GM23248 (cell line): ENCODE measurements around the gene NRG3. TPM values are rescaled to one million over a fixed set of nuclear protein-coding genes. Genes with fewer than 3 reads are reported as not detected.

Experiments used
- DNase-seq: peaks from one replicate; pipeline ENCODE4 v3.0.0-alpha.2; 2015
- H2AFZ ChIP-seq: fragments of 200-600 bp; sonication (generic); 2 replicates; pipeline ENCODE4 v1.6.1; 2016; ENCODE audit warnings: antibody characterized with exemption
- H3F3A ChIP-seq: fragments of 200-600 bp; sonication (generic); 2 replicates; pipeline ENCODE4 v1.6.1; 2016; ENCODE audit warnings: mild to moderate bottlenecking, antibody characterized with exemption, mixed run types; ENCODE audit not compliant: insufficient read depth
- H3K27ac ChIP-seq: fragments of 200-600 bp; sonication (generic); 2 replicates; pipeline ENCODE4 v1.5.1; 2016; ENCODE audit warnings: mild to moderate bottlenecking
- H3K27me3 ChIP-seq: fragments of 200-600 bp; sonication (generic); replicated peaks from 2 replicates; pipeline ENCODE4 v1.6.1; 2016; ENCODE audit warnings: mild to moderate bottlenecking; ENCODE audit not compliant: insufficient read depth
- H3K36me3 ChIP-seq: fragments of 200-600 bp; sonication (generic); 2 replicates; pipeline ENCODE4 v1.6.1; 2016; ENCODE audit warnings: low read depth, mild to moderate bottlenecking
- H3K4me1 ChIP-seq: fragments of 200-600 bp; sonication (generic); 2 replicates; pipeline ENCODE4 v1.6.1; 2016; ENCODE audit warnings: mild to moderate bottlenecking; ENCODE audit not compliant: insufficient read depth
- H3K4me2 ChIP-seq: fragments of 200-600 bp; sonication (generic); one replicate; pipeline ENCODE4 v1.6.1; 2016; ENCODE audit warnings: mild to moderate bottlenecking; ENCODE audit not compliant: unreplicated experiment
- H3K4me3 ChIP-seq: fragments of 200-600 bp; sonication (generic); 2 replicates; pipeline ENCODE4 v1.5.1; 2016; ENCODE audit warnings: mild to moderate bottlenecking
- H3K79me2 ChIP-seq: fragments of 200-600 bp; sonication (generic); 2 replicates; pipeline ENCODE4 v1.6.1; 2016; ENCODE audit warnings: mild to moderate bottlenecking; ENCODE audit not compliant: insufficient read depth
- H3K9ac ChIP-seq: fragments of 200-600 bp; sonication (generic); 2 replicates; pipeline ENCODE4 v1.6.1; 2016; ENCODE audit warnings: mild to moderate bottlenecking
- H3K9me2 ChIP-seq: fragments of 200-600 bp; sonication (generic); 2 replicates; pipeline ENCODE4 v1.6.1; 2016; ENCODE audit warnings: mixed run types, mild to moderate bottlenecking, moderate library complexity; ENCODE audit not compliant: insufficient read depth
- H3K9me3 ChIP-seq: fragments of 200-600 bp; sonication (generic); one replicate; pipeline ENCODE4 v1.6.1; 2017; ENCODE audit warnings: low read depth
- H4K20me1 ChIP-seq: fragments of 200-600 bp; sonication (generic); 2 replicates; pipeline ENCODE4 v1.6.0; 2016; ENCODE audit not compliant: insufficient read depth
- EZH2 ChIP-seq: fragments of 200-600 bp; sonication (generic); IDR thresholded peaks from 2 replicates; pipeline ENCODE4 v1.6.1; 2018; ENCODE audit warnings: antibody characterized with exemption, mild to moderate bottlenecking; ENCODE audit not compliant: insufficient read depth, poor library complexity, severe bottlenecking
- EZH2phosphoT487 ChIP-seq: fragments of 200-600 bp; sonication (generic); IDR thresholded peaks from 2 replicates; pipeline ENCODE4 v1.6.1; 2018; ENCODE audit warnings: antibody characterized with exemption, moderate library complexity, mild to moderate bottlenecking, low read depth; ENCODE audit not compliant: insufficient read depth
- WGBS, 2 experiments: methylation state at CpG; one replicate each; pipeline ENCODE4 v1.1.6; 2015 to 2017; ENCODE audit warnings: low lambda C conversion rate in 2 of 2, low coverage in 1 of 2; ENCODE audit errors: missing lambda C conversion rate in 2 of 2; 5-methylcytosine and 5-hydroxymethylcytosine counted together
- in situ Hi-C: fragments of 300-500 bp; cut with MboI; formaldehyde crosslinking; loops from 2 replicates; pipeline ENCODE4 v1.15.0; 2020
- polyA plus RNA-seq: library from polyadenylated mRNA; unstranded; fragments of >200 nt; fragmentation: Nextera tagmentation; extraction: Ambion mirVana; gene quantifications from 2 replicates; pipeline ENCODE4 v1.2.1, GENCODE V29; 2016
- total RNA-seq: library from RNA; depleted of rRNA; stranded (reverse); fragments of >200 nt; shearing (Covaris generic); gene quantifications from 2 replicates; pipeline ENCODE4 v1.2.3, GENCODE V29; 2014

NRG3 gene
- total and polyA plus RNA-seq, 2 experiments from 2014 or later = not detected

- Histone ChIP-seq H3K9me2 (no peaks in the 10 kb centered on the region), H4K20me1 (no peaks in the 10 kb centered on the region), H3F3A (no peaks in the 10 kb centered on the region), H3K4me1 (no peaks in the 10 kb centered on the region), H3K9ac (no peak overlapping the region), H3K4me2 (no peak overlapping the region), H3K4me3 (no peak overlapping the region), H3K27me3 (no peaks in the 10 kb centered on the region), H3K79me2 (no peaks in the 10 kb centered on the region), H3K27ac (no peak overlapping the region), H2AFZ (no peak overlapping the region), H3K36me3 (no peaks in the 10 kb centered on the region), H3K9me3 (no peaks in the 10 kb centered on the region)
- WGBS, 2 experiments = 2 to 7% methylated on average over 3 of the region's 3 CpGs
- in situ Hi-C loops = no loop called here
- TF ChIP-seq EZH2phosphoT487 (no peak), EZH2 (no peak)
- no peak for DNase-seq
These were observed 1035.3 kb downstream of the NRG3 start for GRCh38 chr10:82910301-82910700.

- H3K9me3 ChIP-seq = no peaks in the 10 kb centered on the region
- H3K79me2 ChIP-seq = no peaks in the 10 kb centered on the region
- no peak overlapping the region for H3K27ac ChIP-seq
- DNase-seq = no peak
- H4K20me1 ChIP-seq = no peaks in the 10 kb centered on the region
- no peak overlapping the region for H3K4me2 ChIP-seq
- no peaks in the 10 kb centered on the region for H3K27me3 ChIP-seq
- H3K9ac ChIP-seq = no peak overlapping the region
- H3K9me2 ChIP-seq = no peaks in the 10 kb centered on the region
- no peak overlapping the region for H3K4me3 ChIP-seq
- H3K36me3 ChIP-seq = no peaks in the 10 kb centered on the region
- H2AFZ ChIP-seq = no peak overlapping the region
- TF ChIP-seq EZH2phosphoT487 (no peak), EZH2 (no peak)
- no peaks in the 10 kb centered on the region for H3K4me1 ChIP-seq
- in situ Hi-C loops = no loop called here
- no peaks in the 10 kb centered on the region for H3F3A ChIP-seq
These were observed 1039.7 kb downstream of the NRG3 start for GRCh38 chr10:82914655-82915136.

DNA sequence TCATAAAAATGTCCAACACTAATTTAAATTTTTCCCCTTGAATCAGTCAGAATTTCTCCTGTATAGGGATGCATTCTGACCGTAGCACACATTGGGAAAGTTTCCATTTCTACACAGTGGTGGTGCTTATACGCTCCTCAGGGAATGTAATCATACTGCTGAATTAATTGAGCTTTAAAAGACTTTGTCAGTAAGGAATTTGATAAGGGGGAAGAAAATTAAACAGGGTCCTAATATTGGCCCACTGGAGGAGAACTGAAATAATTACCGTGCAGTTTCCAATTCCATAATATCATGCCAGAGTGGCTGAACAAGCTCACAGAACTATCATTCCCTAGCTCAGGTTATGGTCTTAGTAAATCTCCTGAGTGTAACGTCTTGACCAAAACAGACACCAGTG is 1041.9 kb downstream of the NRG3 start:
- H4K20me1 ChIP-seq = no peaks in the 10 kb centered on the region
- no peak overlapping the region for H3K9ac ChIP-seq
- H3K9me2 ChIP-seq = no peaks in the 10 kb centered on the region
- no peaks in the 10 kb centered on the region for H3K9me3 ChIP-seq
- H3K4me3 ChIP-seq = no peak overlapping the region
- H2AFZ ChIP-seq = no peak overlapping the region
- in situ Hi-C loops = no loop called here
- H3K27me3 ChIP-seq = no peaks in the 10 kb centered on the region
- 58 to 61% methylated on average over 4 of the region's 4 CpGs for WGBS, 2 experiments
- H3K4me1 ChIP-seq = no peaks in the 10 kb centered on the region
- H3K36me3 ChIP-seq = no peaks in the 10 kb centered on the region
- no peak overlapping the region for H3K27ac ChIP-seq
- no peak for TF ChIP-seq EZH2phosphoT487
- no peak for TF ChIP-seq EZH2
- no peak overlapping the region for H3K4me2 ChIP-seq
- H3F3A ChIP-seq = no peaks in the 10 kb centered on the region
- no peaks in the 10 kb centered on the region for H3K79me2 ChIP-seq
- DNase-seq = no peak

DNA sequence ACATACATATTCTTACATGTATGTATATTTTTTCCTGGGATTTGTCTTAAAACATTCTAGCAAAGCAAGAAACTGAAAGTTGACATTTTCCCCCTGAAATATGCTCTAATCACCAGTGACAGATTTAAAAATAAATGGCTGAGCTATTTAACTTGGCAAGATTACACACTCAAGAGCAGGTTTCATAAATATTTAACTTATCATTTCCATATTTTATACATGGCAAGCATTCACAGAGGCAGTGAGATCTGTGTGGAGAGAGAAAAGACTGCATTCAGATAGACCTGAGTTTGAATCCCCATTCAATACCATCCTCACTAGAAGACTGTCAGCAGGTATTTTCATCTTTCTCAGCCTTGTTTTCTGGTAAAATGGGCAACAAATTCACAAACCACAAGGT is 1043.0 kb downstream of the NRG3 start:
- H3K9me3 ChIP-seq = no peaks in the 10 kb centered on the region
- H3K9me2 ChIP-seq = no peaks in the 10 kb centered on the region
- no peaks in the 10 kb centered on the region for H3K79me2 ChIP-seq
- H4K20me1 ChIP-seq = no peaks in the 10 kb centered on the region
- no peak for DNase-seq
- in situ Hi-C loops = no loop called here
- no peak overlapping the region for H2AFZ ChIP-seq
- TF ChIP-seq EZH2phosphoT487 (no peak), EZH2 (no peak)
- H3K4me2 ChIP-seq = no peak overlapping the region
- H3K27me3 ChIP-seq = no peaks in the 10 kb centered on the region
- no peaks in the 10 kb centered on the region for H3K36me3 ChIP-seq
- no peak overlapping the region for H3K27ac ChIP-seq
- H3K4me1 ChIP-seq = no peaks in the 10 kb centered on the region
- no peak overlapping the region for H3K9ac ChIP-seq
- H3F3A ChIP-seq = no peaks in the 10 kb centered on the region
- no peak overlapping the region for H3K4me3 ChIP-seq

DNA sequence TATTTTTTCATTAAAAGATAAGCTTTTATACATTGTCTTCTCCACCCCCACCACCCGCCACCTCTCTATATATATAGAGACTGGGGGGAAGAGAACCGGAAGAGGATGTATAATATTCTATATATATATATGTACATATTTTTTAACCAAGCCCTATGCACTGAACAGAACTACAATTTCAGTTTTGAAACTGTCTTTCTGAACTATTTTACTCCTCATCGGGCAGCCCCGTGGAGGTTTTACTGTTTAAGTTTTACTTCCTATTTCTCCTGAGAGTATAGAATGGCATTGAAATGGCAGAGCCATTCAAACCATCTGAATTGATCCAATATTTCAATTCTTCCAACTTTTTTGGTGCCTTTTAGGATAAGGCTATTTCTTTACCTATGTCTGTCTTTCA is 1047.1 kb downstream of the NRG3 start:
- H3K9me3 ChIP-seq = no peaks in the 10 kb centered on the region
- H3K27me3 ChIP-seq = no peaks in the 10 kb centered on the region
- no peaks in the 10 kb centered on the region for H3K79me2 ChIP-seq
- H3K36me3 ChIP-seq = no peaks in the 10 kb centered on the region
- 46 to 60% methylated on average over 4 of the region's 4 CpGs for WGBS, 2 experiments
- no peaks in the 10 kb centered on the region for H4K20me1 ChIP-seq
- H3K4me2 ChIP-seq = no peak overlapping the region
- no peak for TF ChIP-seq EZH2
- no peak for TF ChIP-seq EZH2phosphoT487
- no peak for DNase-seq
- in situ Hi-C loops = no loop called here
- H3K9ac ChIP-seq = no peak overlapping the region
- H3K27ac ChIP-seq = no peak overlapping the region
- no peaks in the 10 kb centered on the region for H3K4me1 ChIP-seq
- H3K9me2 ChIP-seq = no peaks in the 10 kb centered on the region
- H3K4me3 ChIP-seq = no peak overlapping the region
- no peak overlapping the region for H2AFZ ChIP-seq
- no peaks in the 10 kb centered on the region for H3F3A ChIP-seq
